GM23338 (cell line): ENCODE measurements around the gene DUS2.

Experiments used
- CREB1 ChIP-seq: fragments of 250-450 bp; sonication (Bioruptor Pico); IDR thresholded peaks from 2 replicates; pipeline ENCODE4 v1.5.0; 2020; ENCODE audit warnings: low read depth, mild to moderate bottlenecking, moderate library complexity
- EZH2 ChIP-seq: fragments of 200-600 bp; sonication (generic); IDR thresholded peaks from one replicate; pipeline ENCODE4 v1.8.0; 2017; ENCODE audit warnings: antibody characterized with exemption, mild to moderate bottlenecking, low read depth; ENCODE audit not compliant: unreplicated experiment
- EZH2phosphoT487 ChIP-seq: fragments of 200-600 bp; sonication (generic); IDR thresholded peaks from one replicate; pipeline ENCODE4 v1.8.1; 2018; ENCODE audit warnings: antibody characterized with exemption; ENCODE audit not compliant: unreplicated experiment
- JUNB ChIP-seq: IDR thresholded peaks from one replicate; pipeline ENCODE4 v1.6.1; 2016; ENCODE audit warnings: antibody characterized with exemption; ENCODE audit not compliant: unreplicated experiment
- NANOG ChIP-seq: IDR thresholded peaks from 2 replicates; pipeline ENCODE4 v1.6.1; 2016; ENCODE audit warnings: antibody characterized with exemption, borderline replicate concordance
- POLR2AphosphoS5 ChIP-seq: IDR thresholded peaks from 2 replicates; pipeline ENCODE4 v1.6.1; 2016; ENCODE audit warnings: antibody characterized with exemption, low read depth
- ZNF331 ChIP-seq: fragments of 250-450 bp; sonication (Bioruptor Pico); IDR thresholded peaks from 2 replicates; pipeline ENCODE4 v1.5.0; 2020; ENCODE audit warnings: low read depth, mild to moderate bottlenecking, moderate library complexity
- TF ChIP-seq, protein P1 (sequence below), 2 experiments: fragments of 200-600 bp in 1 of 2; sonication (generic) in 1 of 2; conservative IDR thresholded peaks; 2 replicates each; pipeline versions ENCODE4 v1.5.1 to v1.6.1; 2016 to 2017; ENCODE audit warnings: antibody characterized with exemption in 2 of 2, low read depth in 2 of 2, mild to moderate bottlenecking in 2 of 2, moderate library complexity in 1 of 2
- TF ChIP-seq, protein P2 (sequence below): IDR thresholded peaks from one replicate; pipeline ENCODE4 v1.6.1; 2018; ENCODE audit warnings: antibody characterized with exemption; ENCODE audit not compliant: unreplicated experiment
- TF ChIP-seq, protein P3 (sequence below): IDR thresholded peaks from 2 replicates; pipeline ENCODE4 v1.6.1; 2016; ENCODE audit warnings: antibody characterized with exemption

DNA sequence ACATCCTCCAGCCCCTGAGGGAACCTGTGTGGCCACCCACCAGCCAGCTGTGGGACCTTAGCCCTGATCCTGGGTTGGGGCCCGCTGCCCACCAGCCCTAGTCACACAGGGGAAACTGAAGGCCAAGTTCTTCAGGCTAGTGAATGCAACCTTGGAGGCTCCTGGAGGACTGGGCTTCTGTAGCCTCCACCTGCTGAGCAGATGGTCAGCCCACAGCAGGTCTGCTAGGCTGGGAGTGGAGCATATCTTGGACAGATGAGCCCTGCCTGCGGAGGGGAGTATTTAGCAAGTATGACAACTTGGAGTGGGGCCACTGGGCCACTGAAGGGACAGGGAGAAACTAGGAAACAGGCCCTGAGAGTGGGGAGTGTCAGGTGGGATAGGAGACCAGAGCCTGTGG, 46.9 kb upstream of the DUS2 start:
- TF ChIP-seq, protein P1, sequence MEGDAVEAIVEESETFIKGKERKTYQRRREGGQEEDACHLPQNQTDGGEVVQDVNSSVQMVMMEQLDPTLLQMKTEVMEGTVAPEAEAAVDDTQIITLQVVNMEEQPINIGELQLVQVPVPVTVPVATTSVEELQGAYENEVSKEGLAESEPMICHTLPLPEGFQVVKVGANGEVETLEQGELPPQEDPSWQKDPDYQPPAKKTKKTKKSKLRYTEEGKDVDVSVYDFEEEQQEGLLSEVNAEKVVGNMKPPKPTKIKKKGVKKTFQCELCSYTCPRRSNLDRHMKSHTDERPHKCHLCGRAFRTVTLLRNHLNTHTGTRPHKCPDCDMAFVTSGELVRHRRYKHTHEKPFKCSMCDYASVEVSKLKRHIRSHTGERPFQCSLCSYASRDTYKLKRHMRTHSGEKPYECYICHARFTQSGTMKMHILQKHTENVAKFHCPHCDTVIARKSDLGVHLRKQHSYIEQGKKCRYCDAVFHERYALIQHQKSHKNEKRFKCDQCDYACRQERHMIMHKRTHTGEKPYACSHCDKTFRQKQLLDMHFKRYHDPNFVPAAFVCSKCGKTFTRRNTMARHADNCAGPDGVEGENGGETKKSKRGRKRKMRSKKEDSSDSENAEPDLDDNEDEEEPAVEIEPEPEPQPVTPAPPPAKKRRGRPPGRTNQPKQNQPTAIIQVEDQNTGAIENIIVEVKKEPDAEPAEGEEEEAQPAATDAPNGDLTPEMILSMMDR (conservative IDR thresholded peaks at IDR 0.05; ENCODE audit: low read depth in 2 of 2) = no peak
- TF ChIP-seq POLR2AphosphoS5 (no peak), EZH2 (no peak), CREB1 (CRISPR knock-in tag) (no peak), JUNB (no peak), EZH2phosphoT487 (no peak), ZNF331 (no peak), NANOG (no peak)
- TF ChIP-seq, protein P2, sequence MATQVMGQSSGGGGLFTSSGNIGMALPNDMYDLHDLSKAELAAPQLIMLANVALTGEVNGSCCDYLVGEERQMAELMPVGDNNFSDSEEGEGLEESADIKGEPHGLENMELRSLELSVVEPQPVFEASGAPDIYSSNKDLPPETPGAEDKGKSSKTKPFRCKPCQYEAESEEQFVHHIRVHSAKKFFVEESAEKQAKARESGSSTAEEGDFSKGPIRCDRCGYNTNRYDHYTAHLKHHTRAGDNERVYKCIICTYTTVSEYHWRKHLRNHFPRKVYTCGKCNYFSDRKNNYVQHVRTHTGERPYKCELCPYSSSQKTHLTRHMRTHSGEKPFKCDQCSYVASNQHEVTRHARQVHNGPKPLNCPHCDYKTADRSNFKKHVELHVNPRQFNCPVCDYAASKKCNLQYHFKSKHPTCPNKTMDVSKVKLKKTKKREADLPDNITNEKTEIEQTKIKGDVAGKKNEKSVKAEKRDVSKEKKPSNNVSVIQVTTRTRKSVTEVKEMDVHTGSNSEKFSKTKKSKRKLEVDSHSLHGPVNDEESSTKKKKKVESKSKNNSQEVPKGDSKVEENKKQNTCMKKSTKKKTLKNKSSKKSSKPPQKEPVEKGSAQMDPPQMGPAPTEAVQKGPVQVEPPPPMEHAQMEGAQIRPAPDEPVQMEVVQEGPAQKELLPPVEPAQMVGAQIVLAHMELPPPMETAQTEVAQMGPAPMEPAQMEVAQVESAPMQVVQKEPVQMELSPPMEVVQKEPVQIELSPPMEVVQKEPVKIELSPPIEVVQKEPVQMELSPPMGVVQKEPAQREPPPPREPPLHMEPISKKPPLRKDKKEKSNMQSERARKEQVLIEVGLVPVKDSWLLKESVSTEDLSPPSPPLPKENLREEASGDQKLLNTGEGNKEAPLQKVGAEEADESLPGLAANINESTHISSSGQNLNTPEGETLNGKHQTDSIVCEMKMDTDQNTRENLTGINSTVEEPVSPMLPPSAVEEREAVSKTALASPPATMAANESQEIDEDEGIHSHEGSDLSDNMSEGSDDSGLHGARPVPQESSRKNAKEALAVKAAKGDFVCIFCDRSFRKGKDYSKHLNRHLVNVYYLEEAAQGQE = no peak
- TF ChIP-seq, protein P3, sequence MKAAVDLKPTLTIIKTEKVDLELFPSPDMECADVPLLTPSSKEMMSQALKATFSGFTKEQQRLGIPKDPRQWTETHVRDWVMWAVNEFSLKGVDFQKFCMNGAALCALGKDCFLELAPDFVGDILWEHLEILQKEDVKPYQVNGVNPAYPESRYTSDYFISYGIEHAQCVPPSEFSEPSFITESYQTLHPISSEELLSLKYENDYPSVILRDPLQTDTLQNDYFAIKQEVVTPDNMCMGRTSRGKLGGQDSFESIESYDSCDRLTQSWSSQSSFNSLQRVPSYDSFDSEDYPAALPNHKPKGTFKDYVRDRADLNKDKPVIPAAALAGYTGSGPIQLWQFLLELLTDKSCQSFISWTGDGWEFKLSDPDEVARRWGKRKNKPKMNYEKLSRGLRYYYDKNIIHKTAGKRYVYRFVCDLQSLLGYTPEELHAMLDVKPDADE = no peak
